Nephron progenitor cell (in vitro differentiated cells): ENCODE results near the gene SLC22A31.
"Not testable (repeated sequence)": the region's sequence is repeated elsewhere in the genome, so short reads cannot be mapped to it uniquely, and the experiment has no call there.

Experiments
- DNase-seq: peaks from one replicate; pipeline ENCODE4 v3.0.0; 2021
- H3K27ac Mint-ChIP-seq: 2 replicates; pipeline ENCODE4 v1.8.0; 2021; ENCODE audit warnings: mild to moderate bottlenecking, moderate library complexity, mixed read lengths
- H3K27me3 Mint-ChIP-seq: 2 replicates; pipeline ENCODE4 v1.8.0; 2021; ENCODE audit warnings: mild to moderate bottlenecking, low read depth, mixed read lengths; ENCODE audit not compliant: poor library complexity
- H3K36me3 Mint-ChIP-seq: 2 replicates; pipeline ENCODE4 v1.8.0; 2021; ENCODE audit warnings: low read depth, mixed read lengths
- H3K4me1 Mint-ChIP-seq: 2 replicates; pipeline ENCODE4 v1.8.0; 2021; ENCODE audit warnings: mixed read lengths
- H3K4me3 Mint-ChIP-seq: 2 replicates; pipeline ENCODE4 v1.8.0; 2021; ENCODE audit warnings: mild to moderate bottlenecking, moderate library complexity, mixed read lengths
- H3K9me3 Mint-ChIP-seq: 2 replicates; pipeline ENCODE4 v1.8.0; 2021; ENCODE audit warnings: mild to moderate bottlenecking, moderate library complexity, mixed read lengths
- TF ChIP-seq, protein P1 (sequence below): fragments of 200-600 bp; sonication (generic); IDR thresholded peaks from 2 replicates; pipeline ENCODE4 v1.5.0; 2021; ENCODE audit warnings: antibody characterized with exemption

Gene SLC22A31

DNA sequence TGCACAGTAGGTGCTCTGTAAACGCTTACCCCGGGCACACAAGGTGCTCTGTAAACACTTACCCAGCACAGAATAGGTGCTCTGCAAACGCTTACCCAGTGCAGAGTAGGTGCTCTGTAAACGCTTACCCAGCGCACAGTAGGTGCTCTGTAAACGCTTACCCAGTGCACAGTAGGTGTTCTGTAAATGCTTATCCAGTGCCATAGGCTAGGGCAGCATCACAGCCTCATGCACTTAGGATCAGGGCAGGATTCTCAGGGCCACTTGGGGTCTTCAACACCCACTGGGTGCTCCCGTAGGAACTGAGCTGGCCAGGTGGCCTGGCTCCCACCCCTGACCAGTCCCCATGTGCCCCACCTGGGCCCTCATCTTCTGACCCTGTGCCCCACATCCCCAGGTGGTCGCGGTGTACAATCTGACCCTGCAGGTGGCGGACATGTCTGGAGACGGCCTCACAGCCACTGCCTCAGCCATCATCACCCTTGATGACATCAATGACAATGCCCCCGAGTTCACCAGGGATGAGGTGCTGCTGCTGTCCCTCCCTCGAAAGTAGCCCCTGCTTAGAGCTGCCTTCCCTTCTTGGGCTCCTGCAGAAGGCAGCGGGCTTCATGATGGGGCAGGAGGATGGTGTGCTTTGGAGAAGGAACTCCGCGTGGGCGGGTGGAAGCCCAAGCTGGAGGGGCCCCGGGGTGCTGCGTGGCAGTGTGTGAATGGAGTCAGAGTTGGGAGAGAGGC lies 13.1 kb downstream of the SLC22A31 start:
- H3K9me3 Mint-ChIP-seq: no peaks in the 10 kb centered on the region
- peaks cover 64% of the 10 kb centered on the region for H3K27me3 Mint-ChIP-seq
- no peaks in the 10 kb centered on the region for H3K4me1 Mint-ChIP-seq
- peak; percentile 44 for DNase-seq
- no peaks in the 10 kb centered on the region for H3K36me3 Mint-ChIP-seq
- H3K4me3 Mint-ChIP-seq: no peak overlapping the region
- no peak overlapping the region for H3K27ac Mint-ChIP-seq
- TF ChIP-seq, protein P1, sequence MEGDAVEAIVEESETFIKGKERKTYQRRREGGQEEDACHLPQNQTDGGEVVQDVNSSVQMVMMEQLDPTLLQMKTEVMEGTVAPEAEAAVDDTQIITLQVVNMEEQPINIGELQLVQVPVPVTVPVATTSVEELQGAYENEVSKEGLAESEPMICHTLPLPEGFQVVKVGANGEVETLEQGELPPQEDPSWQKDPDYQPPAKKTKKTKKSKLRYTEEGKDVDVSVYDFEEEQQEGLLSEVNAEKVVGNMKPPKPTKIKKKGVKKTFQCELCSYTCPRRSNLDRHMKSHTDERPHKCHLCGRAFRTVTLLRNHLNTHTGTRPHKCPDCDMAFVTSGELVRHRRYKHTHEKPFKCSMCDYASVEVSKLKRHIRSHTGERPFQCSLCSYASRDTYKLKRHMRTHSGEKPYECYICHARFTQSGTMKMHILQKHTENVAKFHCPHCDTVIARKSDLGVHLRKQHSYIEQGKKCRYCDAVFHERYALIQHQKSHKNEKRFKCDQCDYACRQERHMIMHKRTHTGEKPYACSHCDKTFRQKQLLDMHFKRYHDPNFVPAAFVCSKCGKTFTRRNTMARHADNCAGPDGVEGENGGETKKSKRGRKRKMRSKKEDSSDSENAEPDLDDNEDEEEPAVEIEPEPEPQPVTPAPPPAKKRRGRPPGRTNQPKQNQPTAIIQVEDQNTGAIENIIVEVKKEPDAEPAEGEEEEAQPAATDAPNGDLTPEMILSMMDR: no peak

DNA sequence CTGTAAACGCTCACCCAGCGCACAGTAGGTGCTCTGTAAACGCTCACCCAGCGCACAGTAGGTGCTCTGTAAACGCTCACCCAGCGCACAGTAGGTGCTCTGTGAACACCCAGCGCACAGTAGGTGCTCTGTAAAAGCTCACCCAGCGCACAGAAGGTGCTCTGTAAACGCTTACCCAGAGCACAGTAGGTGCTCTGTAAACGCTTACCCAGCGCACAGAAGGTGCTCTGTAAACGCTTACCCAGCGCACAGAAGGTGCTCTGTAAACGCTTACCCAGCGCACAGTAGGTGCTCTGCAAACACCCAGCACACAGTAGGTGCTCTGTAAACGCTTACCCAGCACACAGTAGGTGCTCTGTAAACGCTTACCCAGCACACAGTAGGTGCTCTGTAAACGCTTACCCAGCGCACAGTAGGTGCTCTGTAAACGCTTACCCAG lies 13.7 kb downstream of the SLC22A31 start:
- peaks cover 67% of the 10 kb centered on the region for H3K27me3 Mint-ChIP-seq
- H3K4me3 Mint-ChIP-seq, H3K4me1 Mint-ChIP-seq, H3K9me3 Mint-ChIP-seq, DNase-seq, H3K27ac Mint-ChIP-seq, H3K36me3 Mint-ChIP-seq: not testable (repeated sequence)

DNA sequence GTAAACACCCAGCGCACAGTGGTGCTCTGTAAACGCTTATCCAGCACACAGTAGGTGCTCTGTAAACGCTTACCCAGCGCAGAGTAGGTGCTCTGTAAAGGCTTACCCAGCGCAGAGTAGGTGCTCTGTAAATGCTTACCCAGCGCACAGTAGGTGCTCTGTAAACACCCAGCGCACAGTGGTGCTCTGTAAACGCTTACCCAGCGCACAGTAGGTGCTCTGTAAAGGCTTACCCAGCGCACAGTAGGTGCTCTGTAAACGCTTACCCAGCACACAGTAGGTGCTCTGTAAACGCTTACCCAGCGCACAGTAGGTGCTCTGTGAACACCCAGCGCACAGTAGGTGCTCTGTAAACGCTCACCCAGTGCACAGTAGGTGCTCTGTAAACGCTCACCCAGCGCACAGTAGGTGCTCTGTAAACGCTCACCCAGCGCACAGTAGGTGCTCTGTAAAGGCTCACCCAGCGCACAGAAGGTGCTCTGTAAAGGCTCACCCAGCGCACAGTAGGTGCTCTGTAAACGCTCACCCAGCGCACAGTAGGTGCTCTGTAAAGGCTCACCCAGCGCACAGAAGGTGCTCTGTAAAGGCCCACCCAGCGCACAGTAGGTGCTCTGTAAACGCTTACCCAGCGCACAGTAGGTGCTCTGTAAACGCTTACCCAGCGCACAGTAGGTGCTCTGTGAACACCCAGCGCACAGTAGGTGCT lies 14.3 kb downstream of the SLC22A31 start:
- peak; percentile 6 for DNase-seq
- H3K27me3 Mint-ChIP-seq: peaks cover 65% of the 10 kb centered on the region
- H3K4me1 Mint-ChIP-seq, H3K36me3 Mint-ChIP-seq, H3K27ac Mint-ChIP-seq, H3K9me3 Mint-ChIP-seq, H3K4me3 Mint-ChIP-seq: not testable (repeated sequence)

DNA sequence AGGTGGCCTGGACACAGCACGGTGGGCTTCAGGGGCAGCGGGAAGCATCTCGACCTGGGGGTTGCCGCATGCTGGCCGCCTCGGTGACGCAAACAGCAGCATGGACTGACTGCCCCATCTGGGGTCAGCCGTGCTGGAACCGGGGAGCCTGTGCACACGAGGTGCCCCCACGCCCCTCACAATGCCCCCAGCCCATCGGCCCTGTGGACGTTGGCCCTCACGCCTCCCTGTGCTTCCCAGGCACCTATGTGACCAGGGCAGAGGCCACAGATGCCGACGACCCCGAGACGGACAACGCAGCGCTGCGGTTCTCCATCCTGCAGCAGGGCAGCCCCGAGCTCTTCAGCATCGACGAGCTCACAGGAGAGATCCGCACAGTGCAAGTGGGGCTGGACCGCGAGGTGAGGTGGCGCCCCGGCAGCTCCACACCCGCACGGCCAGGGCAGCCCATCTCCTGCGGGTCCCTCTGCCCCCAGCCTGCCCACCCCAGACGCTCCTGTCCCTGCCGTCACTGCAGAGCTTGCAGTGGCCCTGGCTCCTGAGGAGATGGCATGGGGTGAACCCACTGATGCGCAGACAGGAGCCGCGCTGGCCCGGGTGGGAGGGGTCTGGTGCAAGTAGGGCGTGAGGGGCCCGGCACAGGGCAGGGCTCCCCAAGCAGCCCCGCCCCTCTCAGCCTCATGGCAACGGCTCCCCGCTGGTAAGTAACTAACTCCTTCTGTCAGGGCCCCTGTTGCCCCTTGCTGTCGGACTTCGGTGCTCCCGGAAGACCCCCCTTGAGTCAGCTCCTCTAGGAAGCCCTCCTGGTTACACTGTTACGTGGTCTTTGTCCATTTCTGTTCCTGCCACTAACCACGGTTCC lies 15.2 kb downstream of the SLC22A31 start:
- Mint-ChIP-seq H3K4me3 (no peak overlapping the region), H3K27ac (no peak overlapping the region), H3K9me3 (no peaks in the 10 kb centered on the region), H3K27me3 (peaks cover 59% of the 10 kb centered on the region), H3K4me1 (no peaks in the 10 kb centered on the region), H3K36me3 (no peaks in the 10 kb centered on the region)
- DNase-seq: no peak
- TF ChIP-seq, protein P1: no peak

DNA sequence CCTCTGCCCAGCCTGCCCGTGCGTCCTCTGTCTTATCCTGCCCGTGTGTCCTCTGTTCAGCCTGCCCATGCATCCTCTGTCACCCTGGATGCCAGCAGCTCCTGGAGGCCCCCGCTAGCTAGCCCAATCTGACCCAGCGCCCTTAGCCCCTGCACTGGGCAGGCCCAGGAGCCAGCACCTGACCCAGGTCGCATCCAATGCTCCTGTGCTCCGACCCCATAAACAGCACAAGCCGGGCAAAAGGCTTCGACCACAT lies 15.7 kb downstream of the SLC22A31 start:
- DNase-seq: no peak
- Mint-ChIP-seq H3K9me3 (no peaks in the 10 kb centered on the region), H3K27ac (peak overlapping the region; percentile 81), H3K36me3 (no peaks in the 10 kb centered on the region), H3K4me3 (no peak overlapping the region), H3K4me1 (no peaks in the 10 kb centered on the region), H3K27me3 (peaks cover 53% of the 10 kb centered on the region)
- TF ChIP-seq, protein P1: no peak

DNA sequence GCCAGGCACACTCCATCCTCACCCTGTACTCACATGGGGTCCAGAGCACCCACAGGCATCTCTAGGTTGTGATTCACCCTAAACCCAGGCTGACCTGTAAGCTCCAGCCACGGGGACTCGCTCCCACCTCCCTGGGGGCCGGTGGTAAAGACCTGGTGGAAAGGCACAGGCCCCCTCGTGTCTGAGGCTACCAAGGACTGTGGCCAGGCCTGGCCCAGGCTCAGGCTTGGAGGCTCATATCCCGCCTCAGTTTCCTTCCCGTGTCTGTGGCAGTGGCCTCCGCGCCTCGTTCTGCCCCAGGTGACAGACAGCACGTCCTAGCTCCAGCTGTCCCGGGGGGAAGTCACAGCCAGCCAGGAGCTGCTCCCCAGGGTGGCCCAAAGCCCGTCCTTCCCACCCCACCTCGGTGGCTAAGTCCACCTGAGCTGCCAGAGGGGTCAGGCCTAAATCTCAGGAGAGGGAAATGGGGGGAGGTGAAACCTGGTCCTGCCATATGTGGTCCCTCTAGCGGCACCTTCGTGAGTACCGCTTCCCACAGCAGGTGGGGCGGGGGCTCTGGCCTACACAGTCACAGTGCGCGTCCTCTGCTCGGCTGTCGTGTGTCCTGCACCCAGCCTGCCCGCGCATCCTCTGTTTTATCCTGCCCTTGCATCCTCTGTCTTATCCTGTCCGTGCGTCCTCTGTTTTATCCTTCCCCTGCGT lies 16.2 kb downstream of the SLC22A31 start:
- Mint-ChIP-seq H3K4me3 (no peak overlapping the region), H3K27ac (peak overlapping the region; percentile 81), H3K4me1 (no peaks in the 10 kb centered on the region), H3K36me3 (no peaks in the 10 kb centered on the region), H3K27me3 (peaks cover 49% of the 10 kb centered on the region), H3K9me3 (no peaks in the 10 kb centered on the region)
- TF ChIP-seq, protein P1: no peak
- DNase-seq: no peak
